ENCODE data around the gene TIE1.

DNA sequence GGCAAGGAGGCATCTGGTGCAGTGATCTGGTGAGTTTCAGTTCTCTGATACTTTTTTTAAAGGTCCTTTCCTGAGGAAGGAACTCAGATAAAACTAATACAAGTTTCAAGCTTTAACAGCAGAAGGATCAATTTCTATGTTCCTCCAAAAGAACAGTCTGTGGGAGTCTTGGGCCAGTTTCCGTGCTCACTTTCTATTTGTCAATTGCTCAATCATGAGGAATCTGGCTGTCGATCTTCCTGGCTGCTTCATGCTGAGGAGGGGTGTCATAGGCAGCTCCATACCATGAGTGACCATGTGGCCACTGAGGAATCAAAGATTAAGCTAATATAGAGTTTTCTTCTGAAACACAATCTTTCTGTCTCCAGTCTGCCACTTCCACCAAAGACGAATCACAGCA lies 42.4 kb upstream of the TIE1 start:
- TF ChIP-seq EZH2 (IDR thresholded peaks at IDR 0.05; ENCODE audit: insufficient read depth, poor library complexity, severe bottlenecking) (no peak), EZH2phosphoT487 (IDR thresholded peaks at IDR 0.05; ENCODE audit: insufficient read depth, low read depth) (no peak)
